ENCODE results near the gene WDR43.
"Not testable (repeated sequence)": the region's sequence is repeated elsewhere in the genome, so short reads cannot be mapped to it uniquely, and the experiment has no call there.

The WDR43 gene

GRCh38 chr2:28977176-28977875 lies 82.9 kb downstream of the WDR43 start:
- Histone ChIP-seq H3K36me3 (ENCODE audit: insufficient read depth, low read length) (no peaks in the 10 kb centered on the region), H3K27ac (no peak overlapping the region), H3K9ac (ENCODE audit: insufficient read length) (no peak overlapping the region), H3K9me3 (ENCODE audit: low read depth, low read length) (no peaks in the 10 kb centered on the region), H3K4me3 (no peak overlapping the region)
- TF ChIP-seq POLR2AphosphoS5 (IDR thresholded peaks at IDR 0.05; ENCODE audit: borderline replicate concordance, low read depth, low read length) (no peak), EZH2 (IDR thresholded peaks at IDR 0.05) (no peak)
- DNase-seq (ENCODE audit: low read depth, low spot score) = no peak

DNA sequence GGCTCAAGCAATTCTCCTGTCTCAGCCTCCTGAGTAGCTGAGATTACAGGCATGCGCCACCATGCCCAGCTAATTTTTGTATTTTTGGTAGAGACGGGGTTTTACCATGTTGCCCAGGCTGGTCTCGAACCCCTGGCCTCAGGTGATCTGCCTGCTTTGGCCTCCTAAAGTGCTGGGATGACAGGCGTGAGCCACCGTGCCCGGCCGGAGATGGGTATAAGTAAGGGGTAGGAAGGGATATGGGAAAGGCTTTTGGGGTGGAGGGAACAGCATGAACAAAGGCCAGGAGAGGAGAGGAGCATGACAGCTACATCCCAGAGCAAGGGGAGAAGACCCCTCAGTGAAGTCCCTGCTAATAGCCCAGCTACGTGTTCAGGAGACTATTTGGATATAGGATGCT lies 83.5 kb downstream of the WDR43 start:
- DNase-seq (ENCODE audit: low read depth, low spot score); H3K4me3 ChIP-seq; H3K9me3 ChIP-seq (ENCODE audit: low read depth, low read length); H3K27ac ChIP-seq; H3K36me3 ChIP-seq (ENCODE audit: insufficient read depth, low read length); H3K9ac ChIP-seq (ENCODE audit: insufficient read length): not testable (repeated sequence)

- TF ChIP-seq POLR2AphosphoS5 (IDR thresholded peaks at IDR 0.05; ENCODE audit: borderline replicate concordance, low read depth, low read length) (no peak), EZH2 (IDR thresholded peaks at IDR 0.05) (no peak), FOXP2 (optimal IDR thresholded peaks at IDR 0.05; ENCODE audit: control extremely low read depth, extremely low read length, insufficient read depth) (no peak)
- H3K4me3 ChIP-seq = no peak overlapping the region
- no peaks in the 10 kb centered on the region for H3K36me3 ChIP-seq (ENCODE audit: insufficient read depth, low read length)
- no peaks in the 10 kb centered on the region for H3K9me3 ChIP-seq (ENCODE audit: low read depth, low read length)
- no peak for DNase-seq (ENCODE audit: low read depth, low spot score)
- H3K27ac ChIP-seq = no peak overlapping the region
- H3K9ac ChIP-seq (ENCODE audit: insufficient read length) = no peak overlapping the region
Measured at GRCh38 chr2:28978606-28979005, 84.1 kb downstream of the WDR43 start.

- Histone ChIP-seq H3K36me3 (ENCODE audit: insufficient read depth, low read length) (no peaks in the 10 kb centered on the region), H3K9me3 (ENCODE audit: low read depth, low read length) (no peaks in the 10 kb centered on the region), H3K27ac (no peak overlapping the region), H3K9ac (ENCODE audit: insufficient read length) (no peak overlapping the region), H3K4me3 (no peak overlapping the region)
- TF ChIP-seq EZH2 (IDR thresholded peaks at IDR 0.05) (no peak), POLR2AphosphoS5 (IDR thresholded peaks at IDR 0.05; ENCODE audit: borderline replicate concordance, low read depth, low read length) (no peak), FOXP2 (optimal IDR thresholded peaks at IDR 0.05; ENCODE audit: control extremely low read depth, extremely low read length, insufficient read depth) (no peak)
- DNase-seq (ENCODE audit: low read depth, low spot score) = no peak
Measured at GRCh38 chr2:28979041-28979440, 84.6 kb downstream of the WDR43 start.

DNA sequence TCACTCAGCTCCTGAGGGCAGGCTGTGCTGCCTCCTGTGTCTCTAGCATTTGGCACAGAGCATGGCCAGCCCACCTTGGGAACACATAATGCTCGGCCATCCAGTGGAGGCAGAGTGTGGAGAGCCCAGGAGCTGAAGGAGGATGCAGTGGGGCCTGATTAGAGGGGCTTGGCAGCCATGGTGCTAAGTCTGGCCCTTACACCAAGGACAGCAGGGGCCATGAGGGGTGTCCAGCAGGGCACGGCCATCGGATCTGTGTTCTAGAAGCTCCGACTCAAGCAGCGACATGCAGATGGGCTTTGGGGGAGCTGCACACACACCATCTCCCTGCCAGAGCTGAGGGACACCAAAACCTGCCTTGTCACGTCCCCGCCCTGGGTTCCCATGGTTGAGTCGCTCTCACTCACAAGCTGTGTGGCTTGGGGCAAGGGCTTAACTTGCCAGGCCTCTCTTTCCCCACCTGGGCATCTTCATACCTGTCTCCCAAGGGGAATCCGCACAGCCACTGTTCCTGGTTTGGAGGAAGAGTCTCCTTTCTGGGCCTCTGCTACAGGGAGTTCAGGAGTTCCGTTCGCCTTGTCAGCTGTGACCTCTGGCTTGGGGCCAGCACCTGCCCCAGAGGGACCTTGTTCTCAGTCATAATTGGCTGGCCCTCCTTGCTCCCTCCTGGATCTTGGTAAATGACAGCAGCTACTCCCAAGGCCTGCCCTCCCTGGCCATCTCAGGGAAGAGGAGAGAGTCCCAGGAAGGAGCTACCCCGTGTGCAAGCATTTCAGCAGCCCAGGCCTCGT lies 85.3 kb downstream of the WDR43 start:
- no peaks in the 10 kb centered on the region for H3K36me3 ChIP-seq (ENCODE audit: insufficient read depth, low read length)
- no peaks in the 10 kb centered on the region for H3K9me3 ChIP-seq (ENCODE audit: low read depth, low read length)
- H3K4me3 ChIP-seq = no peak overlapping the region
- no peak for DNase-seq (ENCODE audit: low read depth, low spot score)
- no peak for TF ChIP-seq FOXP2 (optimal IDR thresholded peaks at IDR 0.05; ENCODE audit: control extremely low read depth, extremely low read length, insufficient read depth)
- no peak for TF ChIP-seq POLR2AphosphoS5 (IDR thresholded peaks at IDR 0.05; ENCODE audit: borderline replicate concordance, low read depth, low read length)
- TF ChIP-seq EZH2 (IDR thresholded peaks at IDR 0.05) = no peak
- no peak overlapping the region for H3K27ac ChIP-seq
- no peak overlapping the region for H3K9ac ChIP-seq (ENCODE audit: insufficient read length)

DNA sequence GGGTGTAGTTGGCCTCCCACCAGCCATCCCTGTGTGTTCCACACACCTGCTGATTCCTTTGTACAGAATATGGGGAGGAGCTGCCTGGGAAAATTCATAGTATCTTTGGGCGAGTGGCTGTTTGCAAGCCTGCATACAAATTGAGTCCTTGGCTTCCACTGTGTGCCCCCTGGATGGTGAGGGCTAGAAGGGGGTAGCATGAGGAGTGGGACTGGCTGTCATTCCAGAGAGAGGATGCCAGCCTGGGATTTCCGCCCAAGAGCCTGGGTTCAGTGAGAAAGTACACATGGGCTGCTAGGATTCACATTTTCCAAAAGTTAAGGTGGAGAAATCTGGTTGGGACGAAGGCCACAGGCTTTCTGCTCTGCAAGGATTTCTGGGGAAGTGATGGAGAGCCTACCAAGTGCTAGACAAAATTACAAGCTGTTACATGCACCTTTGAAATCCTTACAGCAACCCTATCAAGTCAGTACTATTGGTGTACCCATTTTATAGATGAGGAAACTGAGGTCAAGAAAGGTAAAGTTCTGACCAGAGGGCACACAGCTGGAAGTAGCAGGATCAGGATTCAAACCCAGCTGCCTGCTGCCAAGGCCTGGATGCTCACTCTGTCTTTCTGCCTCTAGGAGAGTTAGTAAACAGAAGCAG lies 86.0 kb downstream of the WDR43 start:
- no peak for DNase-seq (ENCODE audit: low read depth, low spot score)
- H3K9me3 ChIP-seq (ENCODE audit: low read depth, low read length) = no peaks in the 10 kb centered on the region
- H3K27ac ChIP-seq = no peak overlapping the region
- no peak overlapping the region for H3K4me3 ChIP-seq
- TF ChIP-seq POLR2AphosphoS5 (IDR thresholded peaks at IDR 0.05; ENCODE audit: borderline replicate concordance, low read depth, low read length) (no peak), FOXP2 (optimal IDR thresholded peaks at IDR 0.05; ENCODE audit: control extremely low read depth, extremely low read length, insufficient read depth) (no peak), EZH2 (IDR thresholded peaks at IDR 0.05) (no peak)
- no peak overlapping the region for H3K9ac ChIP-seq (ENCODE audit: insufficient read length)
- no peaks in the 10 kb centered on the region for H3K36me3 ChIP-seq (ENCODE audit: insufficient read depth, low read length)

DNA sequence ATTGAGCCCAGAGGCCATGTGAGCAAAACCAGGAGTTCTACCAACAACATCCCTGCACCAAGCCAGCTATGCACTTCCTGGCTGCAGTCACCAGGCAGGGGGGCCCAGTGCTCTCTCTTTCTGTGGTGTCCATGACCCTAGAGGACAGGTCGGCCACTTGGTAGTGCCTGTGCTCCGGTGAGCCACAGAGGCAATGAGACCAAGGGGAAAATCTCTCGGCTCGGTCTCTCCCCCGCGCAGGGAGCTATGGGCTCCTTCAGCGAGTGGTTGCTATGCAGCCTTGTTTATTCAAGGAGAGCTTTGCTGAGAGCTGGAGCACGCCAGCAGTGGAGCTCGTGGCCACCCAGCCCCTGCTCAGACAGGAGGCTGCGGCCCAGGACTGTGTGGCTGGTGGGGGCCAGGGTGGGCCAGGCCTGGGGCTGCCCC lies 86.6 kb downstream of the WDR43 start, which contains the start of gene TOGARAM2:
TOGARAM2 (plus strand) TSS at position 283 of the 426 bp plus-strand sequence. CDS start 13,537 bp downstream, outside the sequence.
- DNase-seq (ENCODE audit: low read depth, low spot score) = no peak
- Histone ChIP-seq H3K36me3 (ENCODE audit: insufficient read depth, low read length) (no peaks in the 10 kb centered on the region), H3K9ac (ENCODE audit: insufficient read length) (no peak within 1 kb of the TSS), H3K9me3 (ENCODE audit: low read depth, low read length) (no peaks in the 10 kb centered on the region), H3K4me3 (no peak within 1 kb of the TSS), H3K27ac (no peak within 1 kb of the TSS)
- no peak for TF ChIP-seq EZH2 (IDR thresholded peaks at IDR 0.05)

DNA sequence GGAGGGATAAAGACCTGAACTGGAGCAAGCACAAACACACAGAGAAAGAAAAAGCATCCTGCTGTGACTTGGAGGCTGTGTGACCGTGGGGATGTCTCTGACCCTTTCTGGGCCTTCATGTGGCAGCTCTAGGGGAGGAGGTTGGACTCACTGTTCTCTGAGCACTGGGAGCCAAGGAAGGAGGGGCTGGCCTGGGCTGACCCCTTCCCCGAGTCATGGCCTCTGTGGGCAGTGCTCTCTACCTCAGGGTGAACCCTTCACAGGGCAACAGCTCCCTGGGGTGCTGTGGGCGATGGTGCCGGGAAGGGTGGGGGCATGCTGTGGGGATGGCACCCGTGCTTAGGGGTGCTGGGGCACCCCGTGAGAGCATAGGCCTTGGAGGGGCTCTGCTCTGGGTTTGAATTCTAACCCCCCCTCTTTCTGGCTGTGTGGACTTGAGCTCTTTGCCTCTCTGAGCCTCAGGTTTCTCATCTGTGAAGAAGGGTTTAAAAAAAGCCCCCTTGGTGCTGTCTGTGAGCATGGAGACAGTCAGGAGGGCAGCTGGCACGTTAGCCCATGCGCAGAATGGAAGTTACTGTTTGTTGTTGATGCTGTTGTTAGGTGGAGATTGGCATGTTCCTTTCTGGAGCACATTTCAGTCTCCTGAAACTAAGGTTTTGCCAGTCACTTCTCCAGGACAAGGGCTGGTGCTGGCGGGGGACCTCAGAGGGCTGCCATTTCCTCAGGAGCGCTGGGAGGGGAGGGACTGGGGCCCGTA lies 87.3 kb downstream of the WDR43 start:
- no peaks in the 10 kb centered on the region for H3K36me3 ChIP-seq (ENCODE audit: insufficient read depth, low read length)
- no peaks in the 10 kb centered on the region for H3K9me3 ChIP-seq (ENCODE audit: low read depth, low read length)
- no peak overlapping the region for H3K4me3 ChIP-seq
- no peak for DNase-seq (ENCODE audit: low read depth, low spot score)
- H3K9ac ChIP-seq (ENCODE audit: insufficient read length) = no peak overlapping the region
- H3K27ac ChIP-seq = no peak overlapping the region
- TF ChIP-seq EZH2 (IDR thresholded peaks at IDR 0.05) = no peak
- no peak for TF ChIP-seq FOXP2 (optimal IDR thresholded peaks at IDR 0.05; ENCODE audit: control extremely low read depth, extremely low read length, insufficient read depth)
- TF ChIP-seq POLR2AphosphoS5 (IDR thresholded peaks at IDR 0.05; ENCODE audit: borderline replicate concordance, low read depth, low read length) = no peak
